ENCODE measurements around the gene TAMALIN.

DNA sequence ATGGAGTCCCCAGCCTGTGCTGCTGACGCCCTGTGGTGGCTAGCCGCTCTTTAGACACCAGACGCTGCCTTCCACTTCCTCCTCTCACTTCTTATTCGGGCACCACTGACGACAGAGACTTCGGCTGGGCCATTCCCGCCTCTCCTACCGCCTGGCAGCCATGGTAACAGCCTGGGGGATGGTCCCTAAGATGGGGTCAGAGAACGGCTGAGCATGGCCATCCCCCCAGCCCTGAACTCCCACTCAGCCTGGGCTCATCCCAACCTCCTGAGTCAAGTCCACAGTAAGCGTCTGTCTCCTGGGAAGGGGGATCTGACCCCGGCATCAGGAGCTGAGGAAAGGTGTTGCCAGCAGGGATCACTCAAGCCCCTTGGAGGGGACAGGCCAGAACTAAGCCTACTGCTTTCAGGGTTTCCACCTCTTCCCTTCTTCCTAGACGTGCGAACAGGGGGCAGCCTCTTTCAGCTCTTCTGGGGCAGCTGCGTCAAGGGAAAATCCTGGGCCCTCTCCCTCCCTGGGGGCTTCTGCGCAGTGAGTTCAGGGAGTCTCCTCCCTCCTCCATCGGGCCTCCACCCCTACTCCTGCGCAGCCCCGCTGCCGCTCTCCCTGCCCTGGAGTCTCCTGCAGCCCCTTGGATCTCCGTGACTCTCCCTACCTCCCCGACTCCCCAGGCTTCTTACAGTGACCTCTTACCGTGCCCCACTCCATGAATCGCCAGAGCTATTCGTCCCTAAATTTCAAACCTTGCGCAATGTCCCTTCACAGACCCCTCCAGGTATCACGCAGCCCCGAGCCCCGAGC, 643 bp upstream of the TAMALIN start:
- TF ChIP-seq, protein P1, sequence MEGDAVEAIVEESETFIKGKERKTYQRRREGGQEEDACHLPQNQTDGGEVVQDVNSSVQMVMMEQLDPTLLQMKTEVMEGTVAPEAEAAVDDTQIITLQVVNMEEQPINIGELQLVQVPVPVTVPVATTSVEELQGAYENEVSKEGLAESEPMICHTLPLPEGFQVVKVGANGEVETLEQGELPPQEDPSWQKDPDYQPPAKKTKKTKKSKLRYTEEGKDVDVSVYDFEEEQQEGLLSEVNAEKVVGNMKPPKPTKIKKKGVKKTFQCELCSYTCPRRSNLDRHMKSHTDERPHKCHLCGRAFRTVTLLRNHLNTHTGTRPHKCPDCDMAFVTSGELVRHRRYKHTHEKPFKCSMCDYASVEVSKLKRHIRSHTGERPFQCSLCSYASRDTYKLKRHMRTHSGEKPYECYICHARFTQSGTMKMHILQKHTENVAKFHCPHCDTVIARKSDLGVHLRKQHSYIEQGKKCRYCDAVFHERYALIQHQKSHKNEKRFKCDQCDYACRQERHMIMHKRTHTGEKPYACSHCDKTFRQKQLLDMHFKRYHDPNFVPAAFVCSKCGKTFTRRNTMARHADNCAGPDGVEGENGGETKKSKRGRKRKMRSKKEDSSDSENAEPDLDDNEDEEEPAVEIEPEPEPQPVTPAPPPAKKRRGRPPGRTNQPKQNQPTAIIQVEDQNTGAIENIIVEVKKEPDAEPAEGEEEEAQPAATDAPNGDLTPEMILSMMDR (IDR thresholded peaks at IDR 0.05; ENCODE audit: insufficient read depth, low read length), result no peak
- no peak for TF ChIP-seq POLR2AphosphoS5 (IDR thresholded peaks at IDR 0.05; ENCODE audit: low read depth)
- TF ChIP-seq GABPA (IDR thresholded peaks at IDR 0.05; ENCODE audit: low read depth), result no peak
- TF ChIP-seq, protein P2, sequence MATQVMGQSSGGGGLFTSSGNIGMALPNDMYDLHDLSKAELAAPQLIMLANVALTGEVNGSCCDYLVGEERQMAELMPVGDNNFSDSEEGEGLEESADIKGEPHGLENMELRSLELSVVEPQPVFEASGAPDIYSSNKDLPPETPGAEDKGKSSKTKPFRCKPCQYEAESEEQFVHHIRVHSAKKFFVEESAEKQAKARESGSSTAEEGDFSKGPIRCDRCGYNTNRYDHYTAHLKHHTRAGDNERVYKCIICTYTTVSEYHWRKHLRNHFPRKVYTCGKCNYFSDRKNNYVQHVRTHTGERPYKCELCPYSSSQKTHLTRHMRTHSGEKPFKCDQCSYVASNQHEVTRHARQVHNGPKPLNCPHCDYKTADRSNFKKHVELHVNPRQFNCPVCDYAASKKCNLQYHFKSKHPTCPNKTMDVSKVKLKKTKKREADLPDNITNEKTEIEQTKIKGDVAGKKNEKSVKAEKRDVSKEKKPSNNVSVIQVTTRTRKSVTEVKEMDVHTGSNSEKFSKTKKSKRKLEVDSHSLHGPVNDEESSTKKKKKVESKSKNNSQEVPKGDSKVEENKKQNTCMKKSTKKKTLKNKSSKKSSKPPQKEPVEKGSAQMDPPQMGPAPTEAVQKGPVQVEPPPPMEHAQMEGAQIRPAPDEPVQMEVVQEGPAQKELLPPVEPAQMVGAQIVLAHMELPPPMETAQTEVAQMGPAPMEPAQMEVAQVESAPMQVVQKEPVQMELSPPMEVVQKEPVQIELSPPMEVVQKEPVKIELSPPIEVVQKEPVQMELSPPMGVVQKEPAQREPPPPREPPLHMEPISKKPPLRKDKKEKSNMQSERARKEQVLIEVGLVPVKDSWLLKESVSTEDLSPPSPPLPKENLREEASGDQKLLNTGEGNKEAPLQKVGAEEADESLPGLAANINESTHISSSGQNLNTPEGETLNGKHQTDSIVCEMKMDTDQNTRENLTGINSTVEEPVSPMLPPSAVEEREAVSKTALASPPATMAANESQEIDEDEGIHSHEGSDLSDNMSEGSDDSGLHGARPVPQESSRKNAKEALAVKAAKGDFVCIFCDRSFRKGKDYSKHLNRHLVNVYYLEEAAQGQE (IDR thresholded peaks at IDR 0.05; ENCODE audit: insufficient replicate concordance, low read depth), result no peak

Measured in HL-60 (cell line).